ENCODE measurements around the gene PARVB. TPM values are rescaled to one million over a fixed set of nuclear protein-coding genes. Genes with fewer than 3 reads are reported as not detected.
A peak's percentile ranks its signal among the peaks of the same experiment; 100 is the strongest.

Gene PARVB
- total and polyA plus RNA-seq, 10 of the 15 experiments (the other 5 are each of a cell fraction or from before 2014, with no cell fraction given) = 5.2 to 264 (median 76.0) TPM

GRCh38 chr22:44213489-44214043 lies 189.5 kb downstream of the PARVB start:
- Histone ChIP-seq H3K4me2 (ENCODE audit: control insufficient read depth, insufficient read depth) (no peak overlapping the region), H3K4me3 (no peak overlapping the region), H3K9ac (ENCODE audit: control insufficient read depth, insufficient read depth, low read length) (no peak overlapping the region), H3K27me3 (replicated peaks in 1 of 2; ENCODE audit: control insufficient read depth in 2 of 2, insufficient read depth in 2 of 2, low read length in 1 of 2) (no peaks in the 10 kb centered on the region; a peak in 1 of 4 replicates), H3K36me3 (ENCODE audit: control insufficient read depth in 2 of 2, insufficient read depth in 2 of 2, low read length in 1 of 2) (no peaks in the 10 kb centered on the region), H3K4me1 (ENCODE audit: control insufficient read depth, insufficient read depth, low read length) (no peaks in the 10 kb centered on the region), H4K20me1 (ENCODE audit: control insufficient read depth, insufficient read depth) (no peaks in the 10 kb centered on the region), H3K79me2 (ENCODE audit: control insufficient read depth, insufficient read depth, low read length) (no peaks in the 10 kb centered on the region), H3K9me3 (replicated peaks; ENCODE audit: control insufficient read depth, insufficient read depth, low read length) (no peaks in the 10 kb centered on the region; the same call in 2 of the 3 replicates), H2AFZ (ENCODE audit: control insufficient read depth, low read depth, low read length) (no peak overlapping the region), H3K27ac (ENCODE audit: control insufficient read depth, insufficient read depth) (no peak overlapping the region)
- WGBS (ENCODE audit: insufficient coverage, insufficient replicate concordance, low lambda C conversion rate, missing lambda C conversion rate) = 30% methylated on average over 3 of the region's 3 CpGs
- no TSS peak for BruUV-seq (replicated peaks)
- FAIRE-seq (peak; percentile 38), ATAC-seq (no peak), DNase-seq (ENCODE audit: low read depth, low spot score) (no peak)
- ChIA-PET CTCF (no interaction called here), SMC1A (ENCODE audit: uncharacterized antibody, unreplicated experiment) (no interaction called here), POLR2A (no interaction called here), RAD21 (ENCODE audit: unreplicated experiment) (no interaction called here)
- in situ Hi-C loops (cut with MboI) = no loop called here
- intact Hi-C loops (cut with micrococcal nuclease; ENCODE audit: unreplicated experiment) = no loop called here
- TF ChIP-seq BHLHE40 (IDR thresholded peaks at IDR 0.05; ENCODE audit: borderline replicate concordance in 1 of 2, low read depth in 2 of 2, low read length in 1 of 2) = no peak
- no peak for TF ChIP-seq SMC3 (IDR thresholded peaks at IDR 0.05; ENCODE audit: borderline replicate concordance, low read length)
- peak; percentile 37; the same call in 1 of the 2 replicates for TF ChIP-seq CREB1 (IDR thresholded peaks at IDR 0.05; ENCODE audit: low read depth)
- no peak for TF ChIP-seq SRF (IDR thresholded peaks at IDR 0.05; ENCODE audit: low read depth in 2 of 2, low read length in 2 of 2)
- TF ChIP-seq CBX3 (IDR thresholded peaks at IDR 0.05; ENCODE audit: borderline replicate concordance, low read depth) = no peak

GRCh38 chr22:44214187-44214586 lies 190.1 kb downstream of the PARVB start:
- Histone ChIP-seq H3K36me3 (ENCODE audit: control insufficient read depth in 2 of 2, insufficient read depth in 2 of 2, low read length in 1 of 2) (no peaks in the 10 kb centered on the region), H2AFZ (ENCODE audit: control insufficient read depth, low read depth, low read length) (no peak overlapping the region), H4K20me1 (ENCODE audit: control insufficient read depth, insufficient read depth) (no peaks in the 10 kb centered on the region), H3K4me3 (no peak overlapping the region), H3K9ac (ENCODE audit: control insufficient read depth, insufficient read depth, low read length) (no peak overlapping the region), H3K4me2 (ENCODE audit: control insufficient read depth, insufficient read depth) (no peak overlapping the region), H3K27ac (ENCODE audit: control insufficient read depth, insufficient read depth) (no peak overlapping the region), H3K4me1 (ENCODE audit: control insufficient read depth, insufficient read depth, low read length) (no peaks in the 10 kb centered on the region), H3K79me2 (ENCODE audit: control insufficient read depth, insufficient read depth, low read length) (no peaks in the 10 kb centered on the region), H3K9me3 (replicated peaks; ENCODE audit: control insufficient read depth, insufficient read depth, low read length) (no peaks in the 10 kb centered on the region; the same call in 2 of the 3 replicates), H3K27me3 (replicated peaks in 1 of 2; ENCODE audit: control insufficient read depth in 2 of 2, insufficient read depth in 2 of 2, low read length in 1 of 2) (no peaks in the 10 kb centered on the region; a peak in 1 of 4 replicates)
- no TSS peak for BruUV-seq (replicated peaks)
- RAD21 ChIA-PET (ENCODE audit: unreplicated experiment) = no interaction called here
- FAIRE-seq (no peak), DNase-seq (ENCODE audit: low read depth, low spot score) (no peak), ATAC-seq (no peak)
- in situ Hi-C loops (cut with MboI) (no loop called here), intact Hi-C loops (cut with micrococcal nuclease; ENCODE audit: unreplicated experiment) (no loop called here)
- SMC1A ChIA-PET (ENCODE audit: uncharacterized antibody, unreplicated experiment) = no interaction called here
- POLR2A ChIA-PET = no interaction called here
- 19% methylated on average over 3 of the region's 3 CpGs for WGBS (ENCODE audit: insufficient coverage, insufficient replicate concordance, low lambda C conversion rate, missing lambda C conversion rate)
- CTCF ChIA-PET = no interaction called here
- TF ChIP-seq SUPT20H (IDR thresholded peaks at IDR 0.05; ENCODE audit: borderline replicate concordance, control insufficient read depth, low read depth, low read length) = no peak
- no peak for TF ChIP-seq MTA3 (IDR thresholded peaks at IDR 0.05; ENCODE audit: borderline replicate concordance, low read length)
- TF ChIP-seq, protein P1, sequence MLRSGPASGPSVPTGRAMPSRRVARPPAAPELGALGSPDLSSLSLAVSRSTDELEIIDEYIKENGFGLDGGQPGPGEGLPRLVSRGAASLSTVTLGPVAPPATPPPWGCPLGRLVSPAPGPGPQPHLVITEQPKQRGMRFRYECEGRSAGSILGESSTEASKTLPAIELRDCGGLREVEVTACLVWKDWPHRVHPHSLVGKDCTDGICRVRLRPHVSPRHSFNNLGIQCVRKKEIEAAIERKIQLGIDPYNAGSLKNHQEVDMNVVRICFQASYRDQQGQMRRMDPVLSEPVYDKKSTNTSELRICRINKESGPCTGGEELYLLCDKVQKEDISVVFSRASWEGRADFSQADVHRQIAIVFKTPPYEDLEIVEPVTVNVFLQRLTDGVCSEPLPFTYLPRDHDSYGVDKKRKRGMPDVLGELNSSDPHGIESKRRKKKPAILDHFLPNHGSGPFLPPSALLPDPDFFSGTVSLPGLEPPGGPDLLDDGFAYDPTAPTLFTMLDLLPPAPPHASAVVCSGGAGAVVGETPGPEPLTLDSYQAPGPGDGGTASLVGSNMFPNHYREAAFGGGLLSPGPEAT (IDR thresholded peaks at IDR 0.05; ENCODE audit: low read depth) = no peak
- no peak for TF ChIP-seq ZNF207 (IDR thresholded peaks at IDR 0.05; ENCODE audit: borderline replicate concordance)
- TF ChIP-seq MTA2 (IDR thresholded peaks at IDR 0.05; ENCODE audit: low read depth) = no peak
- no peak for TF ChIP-seq REST (IDR thresholded peaks at IDR 0.05; ENCODE audit: low read depth, low read length)
- TF ChIP-seq SREBF2 (IDR thresholded peaks at IDR 0.05; ENCODE audit: low read length) = no peak
- no peak for TF ChIP-seq EGR1 (IDR thresholded peaks at IDR 0.05; ENCODE audit: borderline replicate concordance in 1 of 2, low read depth in 2 of 2, low read length in 2 of 2)
- TF ChIP-seq BHLHE40 (IDR thresholded peaks at IDR 0.05; ENCODE audit: borderline replicate concordance in 1 of 2, low read depth in 2 of 2, low read length in 1 of 2) = no peak

Data from GM12878 (cell line).